Vagina (tissue), 2 donors: Measurements from ENCODE around the gene CLEC2A.

Experiments used
- CTCF ChIP-seq, 3 experiments: fragments of 450-650 bp in 2 of 3; fragments of 200-600 bp in 1 of 3; sonication (generic) in 1 of 3; IDR thresholded peaks; one replicate each; pipeline ENCODE4 v1.5.1; 2017 to 2019; ENCODE audit warnings: antibody characterized with exemption in 3 of 3, mild to moderate bottlenecking in 2 of 3, moderate library complexity in 2 of 3
- POLR2AphosphoS5 ChIP-seq, 2 donors: sonication (generic); formaldehyde crosslinking; IDR thresholded peaks; one replicate each; pipeline ENCODE4 v1.9.0; 2017; ENCODE audit warnings: antibody characterized with exemption in 2 of 2, mild to moderate bottlenecking in 2 of 2, low read depth in 1 of 2; ENCODE audit not compliant: insufficient read depth in 1 of 2

GRCh38 chr12:9883175-9883574, 49.0 kb downstream of the CLEC2A start:
- no peak for TF ChIP-seq CTCF (IDR thresholded peaks at IDR 0.05)
- peak in 1 of 2 donors; percentile 46 for TF ChIP-seq POLR2AphosphoS5 (IDR thresholded peaks at IDR 0.05; ENCODE audit: insufficient read depth in 1 of 2, low read depth in 1 of 2)
